Measurements from ENCODE around the gene PNMA8A.

The PNMA8A gene

DNA sequence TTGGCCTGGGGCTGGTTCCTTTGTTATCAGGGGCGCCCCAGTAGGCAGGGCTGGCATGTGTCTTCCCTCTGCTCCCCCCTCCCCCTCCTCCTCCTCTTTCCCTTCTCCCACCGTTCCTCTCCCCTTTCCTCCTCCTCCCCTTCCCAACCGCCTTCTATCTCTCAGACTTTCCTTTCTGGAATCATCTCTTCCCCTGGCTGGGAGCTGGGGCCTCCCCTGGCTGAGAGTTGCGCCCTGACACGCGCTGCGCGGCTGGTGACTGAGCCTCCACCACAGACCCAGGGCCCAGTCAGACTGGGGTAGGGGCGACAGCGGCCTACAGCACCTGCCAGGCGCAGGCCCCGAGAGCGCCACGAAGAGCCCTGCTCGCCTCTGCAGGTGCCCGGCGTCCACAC, 21.5 kb upstream of the PNMA8A start:
- DNase-seq (ENCODE audit: low read depth in 1 of 2, low spot score in 1 of 2) = no peak

DNA sequence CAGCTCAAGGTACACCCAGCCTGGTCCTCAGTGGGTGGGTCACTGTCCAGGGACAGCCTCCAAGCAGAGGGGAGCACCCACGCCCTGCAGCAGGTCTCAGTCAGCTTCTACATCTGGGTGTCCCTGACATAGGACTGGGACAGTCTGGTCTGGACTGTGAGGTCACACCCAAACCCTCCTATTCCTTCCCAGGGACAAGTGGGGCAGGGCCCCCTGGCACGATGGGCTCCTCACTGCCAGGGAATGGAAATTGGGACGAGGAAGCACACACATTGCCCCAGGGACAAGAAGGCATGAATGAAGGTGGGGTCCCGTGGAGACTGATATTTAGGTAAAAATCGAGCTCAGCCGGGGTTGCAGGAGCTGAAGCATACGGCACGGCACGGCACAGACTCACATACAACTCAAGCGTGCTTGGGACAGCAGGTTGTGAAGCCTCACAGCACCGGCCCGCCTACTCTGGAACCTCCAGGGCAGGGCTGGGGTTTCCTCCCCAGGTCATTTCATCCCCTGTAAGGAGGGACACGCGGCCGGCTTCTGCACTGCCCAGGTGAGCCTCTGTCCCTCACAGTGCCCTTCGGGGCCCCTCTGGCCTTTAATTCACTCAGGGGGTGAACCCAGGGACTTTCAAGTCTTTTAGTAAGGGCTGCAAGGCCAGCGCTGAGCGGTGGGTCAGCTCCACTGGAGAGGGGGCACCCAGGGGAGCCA, 20.8 kb upstream of the PNMA8A start:
- DNase-seq (ENCODE audit: low read depth in 1 of 2, low spot score in 1 of 2) = no peak

DNA sequence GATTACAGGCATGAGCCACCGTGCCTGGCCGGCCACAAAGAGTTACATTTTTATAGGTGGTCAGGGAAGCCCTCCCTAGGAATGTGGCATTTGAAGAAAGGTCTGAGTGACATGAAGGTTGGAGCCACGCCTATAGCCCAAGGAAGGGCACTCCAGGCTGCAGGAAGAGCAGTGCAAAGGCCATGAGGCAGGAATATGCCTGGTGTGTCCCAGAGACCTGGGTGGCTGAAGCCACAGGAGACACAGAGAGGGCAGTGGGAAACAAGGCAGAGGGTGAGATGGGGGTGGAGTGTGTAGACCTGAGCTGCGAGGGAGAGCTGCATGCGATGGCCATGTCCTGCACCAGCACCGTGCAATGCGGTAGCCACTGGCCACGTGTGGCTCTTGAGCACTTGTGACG, 19.4 kb upstream of the PNMA8A start:
- no peak for DNase-seq (ENCODE audit: low read depth in 1 of 2, low spot score in 1 of 2)

DNA sequence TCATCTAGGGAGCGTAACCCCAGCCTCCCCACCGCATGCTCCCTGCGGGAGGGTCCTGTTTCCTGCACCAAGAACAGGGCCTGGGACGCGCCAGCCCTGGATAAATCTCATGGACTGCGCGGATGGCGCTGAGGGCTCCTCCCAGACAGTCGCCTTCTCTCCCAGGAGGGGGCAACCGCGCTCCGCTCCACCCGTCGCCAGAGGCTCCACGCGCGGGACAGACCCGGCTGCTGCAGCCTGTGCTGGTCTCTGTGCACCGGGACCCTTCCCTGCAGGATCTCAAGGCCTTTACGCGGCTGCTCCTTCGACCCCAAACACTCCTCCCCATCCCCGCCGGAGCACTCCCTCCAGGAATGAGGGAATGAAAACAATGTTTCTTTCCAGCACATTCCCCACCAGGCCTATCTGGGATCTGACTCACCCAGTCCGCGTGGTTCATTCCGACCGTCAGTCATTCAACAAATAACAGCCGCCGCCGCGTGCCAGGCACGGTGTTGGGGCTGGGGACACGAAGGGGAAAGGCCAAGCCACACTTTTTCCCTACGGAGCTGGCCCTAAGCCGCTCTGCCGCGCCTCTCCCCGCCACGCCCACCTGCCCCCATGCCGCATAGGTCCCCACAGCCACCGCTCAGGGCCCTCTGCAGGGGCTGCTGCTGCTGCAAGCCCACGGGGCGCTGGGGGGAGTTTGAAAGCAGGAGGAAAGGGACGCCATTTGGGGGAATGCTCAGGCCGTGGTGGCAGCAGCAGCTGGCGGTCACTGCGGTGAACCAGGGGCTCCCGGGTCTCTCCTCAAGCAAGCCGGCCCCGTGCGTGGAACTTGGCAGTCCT, 18.3 kb upstream of the PNMA8A start:
- no peak for DNase-seq (ENCODE audit: low read depth in 1 of 2, low spot score in 1 of 2)

DNA sequence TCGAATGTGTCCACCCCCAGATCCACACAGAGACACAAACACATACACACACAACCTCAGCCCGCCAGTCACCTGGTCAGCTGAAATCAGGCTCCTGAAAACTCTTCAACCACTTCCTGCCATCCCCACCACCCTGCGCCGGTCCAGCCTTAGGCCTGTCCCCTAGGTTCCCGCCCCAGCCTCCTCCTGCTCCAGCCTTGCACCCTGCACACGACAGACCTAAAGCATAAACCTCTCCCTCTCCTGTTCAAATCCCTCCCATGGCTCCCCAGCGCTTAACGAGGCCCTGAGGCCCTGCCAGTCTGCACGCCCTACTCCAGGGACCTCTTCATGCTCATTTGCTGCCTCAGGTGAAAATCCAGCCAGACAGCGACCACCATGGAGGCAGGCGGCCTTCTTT, 17.2 kb upstream of the PNMA8A start:
- DNase-seq (ENCODE audit: low read depth in 1 of 2, low spot score in 1 of 2) = no peak

DNA sequence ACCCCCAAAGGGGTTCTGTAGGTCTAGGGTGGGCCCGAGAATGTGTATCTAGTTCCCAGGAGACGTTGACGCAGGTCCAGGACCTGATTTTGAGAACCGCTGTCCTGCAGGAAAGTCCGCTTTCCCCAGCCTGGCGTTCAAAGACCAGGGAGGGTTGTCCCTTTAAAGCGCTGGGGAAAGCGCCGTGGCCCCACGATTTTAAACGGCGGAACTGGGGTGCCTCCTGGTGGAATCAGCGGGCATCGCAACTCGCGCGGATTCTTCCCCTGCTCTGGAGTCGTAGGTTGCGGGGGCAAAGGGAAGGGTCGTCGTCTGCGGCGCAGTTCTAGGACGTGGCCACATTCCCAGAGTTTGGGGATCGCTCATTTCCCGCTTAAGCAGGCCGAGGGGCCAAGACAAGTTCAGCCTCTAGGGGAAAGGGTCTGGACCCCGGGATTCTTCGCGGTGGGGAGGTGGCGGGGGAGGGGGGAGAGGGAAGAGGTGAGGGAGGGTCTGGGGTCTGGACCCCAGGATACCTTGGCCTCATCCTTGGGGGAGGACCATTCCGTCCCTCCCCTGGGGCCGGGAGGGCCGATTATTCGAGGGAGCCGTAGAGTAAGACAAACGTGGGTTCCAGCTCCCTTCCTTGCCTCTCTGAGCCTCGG, 16.6 kb upstream of the PNMA8A start:
- peak; percentile 58 to 64 for DNase-seq (ENCODE audit: low read depth in 1 of 2, low spot score in 1 of 2)

DNA sequence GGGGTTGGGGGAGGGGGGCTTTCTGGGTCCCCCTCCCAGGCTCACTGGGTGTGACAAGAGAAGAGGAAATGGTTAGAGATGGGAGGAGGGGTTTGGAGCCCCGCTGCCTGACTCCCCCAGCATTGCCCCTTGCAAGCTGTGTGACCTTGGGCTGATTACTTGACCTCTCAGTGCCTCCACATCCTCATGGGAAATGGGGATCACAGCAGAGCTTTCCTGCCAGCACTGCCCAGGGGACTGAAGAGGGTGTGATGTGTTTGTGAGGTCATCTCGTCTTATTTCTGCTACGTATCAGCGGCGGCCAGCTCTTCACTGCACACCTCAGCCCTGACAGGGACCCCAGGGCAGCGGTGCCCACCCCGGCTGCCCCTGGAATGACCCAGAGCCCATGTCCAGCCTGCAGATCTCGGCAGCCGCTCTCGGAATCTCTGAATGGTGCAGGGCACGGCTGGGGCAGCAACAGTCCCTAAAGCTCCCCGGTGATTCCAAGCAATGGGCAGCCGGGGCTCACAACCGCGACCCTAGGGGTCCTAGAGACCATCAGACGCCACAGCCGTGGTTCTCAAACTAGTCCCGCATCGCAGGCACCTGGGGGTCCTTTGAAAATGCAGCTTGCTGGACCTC, 15.9 kb upstream of the PNMA8A start:
- DNase-seq (ENCODE audit: low read depth in 1 of 2, low spot score in 1 of 2) = no peak

DNA sequence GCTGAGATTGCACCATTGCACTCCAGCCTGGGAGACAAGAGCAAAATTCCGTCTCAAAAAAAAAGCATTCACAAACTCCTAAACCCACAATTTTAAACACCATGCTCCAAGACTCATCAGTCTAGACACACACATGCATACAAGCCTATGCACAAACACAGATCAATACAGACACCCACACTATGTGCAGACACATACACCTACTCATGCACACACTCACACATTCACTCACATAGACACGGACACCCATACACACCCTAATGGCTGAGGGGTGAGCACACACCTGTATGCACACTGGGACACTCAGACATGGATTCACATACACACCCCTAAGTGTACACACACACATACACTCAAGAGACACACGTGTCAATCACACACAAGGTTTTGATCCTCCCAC, 15.0 kb upstream of the PNMA8A start:
- no peak for DNase-seq (ENCODE audit: low read depth in 1 of 2, low spot score in 1 of 2)

DNA sequence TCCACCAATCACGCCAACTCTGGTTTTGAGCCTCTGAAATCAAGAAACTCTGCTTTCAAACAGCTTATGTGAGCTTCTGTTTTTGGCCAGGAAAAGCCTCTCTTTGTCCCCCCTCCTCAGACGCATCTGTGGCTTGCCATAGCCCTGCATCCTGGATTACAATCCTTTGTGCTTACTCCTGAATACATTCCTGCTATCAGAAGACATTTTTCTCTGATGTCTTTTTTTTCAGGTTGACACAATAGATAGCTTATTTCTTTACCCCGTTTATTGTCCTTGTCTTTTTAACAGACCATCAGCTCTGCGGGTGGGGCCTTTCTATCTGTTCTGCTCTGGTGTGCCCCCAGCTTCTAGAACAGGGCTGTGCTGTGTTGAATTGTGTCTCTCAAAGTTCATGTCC, 13.3 kb upstream of the PNMA8A start:
- no peak for DNase-seq (ENCODE audit: low read depth in 1 of 2, low spot score in 1 of 2)

DNA sequence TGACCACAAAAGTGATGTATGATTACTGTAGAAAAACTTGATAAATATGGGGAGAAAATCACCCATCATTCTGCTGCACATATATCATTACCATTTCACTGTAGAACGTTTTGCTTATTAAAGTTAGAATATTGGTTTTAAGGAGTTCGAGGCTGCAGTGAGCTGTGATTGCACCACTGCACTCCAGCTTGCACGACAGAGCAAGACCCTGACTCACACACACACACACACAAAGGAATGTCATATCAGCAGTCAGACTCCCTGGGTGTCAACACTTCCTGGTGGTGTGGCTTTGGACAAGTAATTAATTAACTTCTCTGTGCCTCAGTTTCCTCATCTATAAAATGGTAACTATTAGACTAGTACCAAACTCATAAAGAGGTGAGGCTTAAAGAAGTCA, 11.3 kb upstream of the PNMA8A start:
- DNase-seq (ENCODE audit: low read depth in 1 of 2, low spot score in 1 of 2) = no peak

DNA sequence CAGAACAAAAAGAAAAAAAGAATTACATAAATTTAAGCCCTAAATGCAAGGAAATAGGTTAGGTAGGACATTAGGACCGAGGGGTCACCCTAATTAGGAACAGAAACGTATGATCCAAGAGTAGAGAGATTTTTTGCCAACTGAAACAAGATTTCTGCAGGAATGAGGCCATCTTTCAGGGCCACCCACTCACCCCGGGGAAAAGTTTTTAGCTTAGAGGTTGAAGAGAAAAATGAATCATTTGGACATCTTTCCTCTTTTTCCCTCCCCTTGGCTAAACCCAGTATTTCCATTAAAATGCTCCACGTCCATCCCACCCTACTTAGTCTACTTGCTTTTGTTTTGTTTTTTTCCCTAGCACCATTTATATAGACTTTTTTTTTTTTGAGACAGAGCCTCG, 10.6 kb upstream of the PNMA8A start:
- DNase-seq (ENCODE audit: low read depth in 1 of 2, low spot score in 1 of 2) = no peak

DNA sequence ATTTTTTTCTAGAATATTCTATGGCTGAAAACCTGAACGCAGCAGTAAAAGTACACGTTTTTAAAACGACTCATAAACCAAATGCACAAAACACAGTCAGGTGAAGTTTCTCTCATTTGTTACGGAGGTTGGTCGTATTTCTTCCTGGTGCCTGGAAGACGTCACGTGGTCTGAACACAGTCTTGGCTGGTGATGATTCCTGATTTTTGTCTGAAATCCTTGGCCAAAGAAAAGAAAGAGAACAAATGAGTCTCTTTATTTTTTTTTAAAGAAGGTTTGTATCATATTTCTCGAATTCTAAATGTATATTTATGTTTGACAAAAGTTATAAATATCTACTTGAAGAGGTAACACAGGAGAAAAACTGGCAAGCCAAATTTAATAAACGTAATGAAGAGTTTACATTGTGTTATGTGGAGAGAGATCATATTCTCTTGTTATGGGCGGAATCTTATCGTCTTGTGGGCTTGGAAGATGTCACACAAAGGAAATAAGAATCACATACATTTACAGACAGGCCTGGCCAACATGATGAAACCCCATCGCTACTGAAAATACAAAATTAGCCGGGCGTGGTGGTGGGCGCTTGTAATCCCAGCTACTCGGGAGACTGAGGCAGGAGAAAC, 10.0 kb upstream of the PNMA8A start:
- DNase-seq (ENCODE audit: low read depth in 1 of 2, low spot score in 1 of 2) = no peak

DNA sequence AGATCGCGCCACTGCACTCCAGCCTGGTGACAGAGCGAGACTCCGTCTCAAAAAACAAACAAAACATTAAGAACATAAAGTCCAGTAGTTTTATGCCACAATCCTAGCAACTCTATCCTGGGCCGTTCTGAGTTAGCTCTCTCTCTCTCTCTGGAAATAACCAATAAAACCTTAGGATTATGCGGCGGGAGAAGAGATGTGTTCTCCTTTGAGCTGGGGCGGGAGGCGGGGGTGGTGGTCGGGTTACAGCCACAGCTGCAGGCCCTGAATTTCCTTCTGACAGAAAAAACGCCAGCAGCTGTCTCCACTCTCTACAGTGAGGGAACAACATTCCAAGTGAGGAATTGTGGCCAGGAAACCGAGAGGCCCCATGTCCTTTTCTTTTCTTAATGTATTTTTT, 9.1 kb upstream of the PNMA8A start:
- no peak for DNase-seq (ENCODE audit: low read depth in 1 of 2, low spot score in 1 of 2)

DNA sequence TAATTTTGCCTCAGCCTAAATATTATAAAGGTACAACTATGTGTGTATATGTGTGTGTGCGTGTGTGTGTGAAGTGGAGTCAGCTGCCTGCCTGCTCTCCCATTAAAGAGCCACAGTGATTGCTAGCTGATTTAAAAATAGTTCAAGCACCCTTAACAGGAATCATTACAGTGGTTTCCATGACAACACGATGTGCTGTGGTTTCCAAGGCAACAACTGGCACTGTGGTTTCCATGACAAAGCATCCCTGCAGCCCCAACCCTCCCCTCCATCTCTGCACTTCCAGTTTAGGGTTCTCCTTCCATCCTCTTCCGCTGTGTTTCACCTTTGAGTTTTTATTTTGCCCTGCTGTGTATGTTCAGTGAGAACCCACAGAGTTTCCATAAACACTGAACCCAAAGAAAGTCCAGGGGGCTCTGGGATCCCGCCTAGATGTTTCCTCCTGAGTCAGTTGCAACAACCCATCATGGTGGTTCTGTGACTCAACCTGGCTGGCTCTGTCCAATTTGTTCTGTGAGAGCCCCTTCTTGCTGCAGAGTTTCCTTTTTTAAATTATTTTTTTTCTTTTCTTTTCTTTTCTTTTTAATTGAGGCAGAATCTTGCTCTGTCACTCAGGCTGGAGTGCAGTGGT, 7.1 kb upstream of the PNMA8A start:
- no peak for DNase-seq (ENCODE audit: low read depth in 1 of 2, low spot score in 1 of 2)

DNA sequence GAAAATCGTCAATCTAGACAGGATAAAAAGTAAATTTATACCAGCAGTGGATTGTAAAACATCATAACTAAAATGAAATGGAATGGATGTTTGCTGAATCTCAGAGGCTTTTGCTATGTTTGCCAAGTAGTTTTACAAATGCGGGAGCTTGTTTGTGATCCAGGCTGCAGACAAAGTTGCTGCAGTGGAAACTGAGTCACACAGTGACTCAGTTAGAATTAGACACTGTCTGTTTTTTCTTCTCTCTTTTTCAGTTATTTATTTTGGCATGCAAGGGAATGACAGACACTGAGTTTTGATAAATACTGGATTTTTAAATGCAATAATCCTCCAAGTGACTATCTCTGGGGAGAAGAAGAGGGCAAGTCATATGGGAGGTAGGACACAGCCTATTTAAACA, 4.6 kb upstream of the PNMA8A start:
- DNase-seq (ENCODE audit: low read depth in 1 of 2, low spot score in 1 of 2) = no peak

DNA sequence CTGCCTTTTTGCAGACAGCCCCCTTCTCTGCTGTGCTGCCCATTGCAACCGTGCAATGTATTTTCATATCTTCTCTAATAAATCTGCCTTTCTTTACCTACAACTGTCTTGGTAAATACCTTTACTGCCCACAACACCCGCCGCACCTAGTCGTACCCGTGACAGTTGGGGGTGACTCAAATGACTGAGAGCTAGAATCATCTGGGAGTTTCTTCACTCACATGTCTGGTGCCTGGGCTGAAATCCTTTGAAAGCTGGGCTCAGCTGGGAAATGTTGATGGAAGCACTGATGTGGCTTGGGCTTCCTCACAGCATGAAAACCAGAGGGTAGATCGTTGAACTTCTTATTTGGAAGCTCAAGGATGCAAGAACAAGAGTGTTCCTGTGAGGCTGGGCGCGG, 2.8 kb upstream of the PNMA8A start:
- DNase-seq (ENCODE audit: low read depth in 1 of 2, low spot score in 1 of 2) = no peak

DNA sequence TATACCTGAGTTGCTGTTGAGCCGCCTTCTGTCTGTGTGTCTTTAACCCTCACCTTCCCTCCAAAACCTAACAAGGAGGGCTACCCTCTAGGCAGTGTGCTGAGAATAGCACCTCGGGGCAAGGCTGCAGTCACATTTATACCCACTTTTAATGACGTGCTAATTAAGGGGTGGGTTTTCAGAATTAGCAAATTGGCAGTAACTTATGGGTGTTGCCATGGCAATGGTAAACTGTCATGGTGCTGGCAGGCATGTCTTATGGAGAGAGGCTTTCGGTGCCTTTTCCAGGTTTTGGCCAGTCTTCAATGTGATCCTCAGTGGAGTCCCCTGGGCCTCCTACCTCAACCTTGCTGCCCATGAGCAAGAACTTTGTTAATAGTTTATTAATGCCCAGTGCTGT, 1.2 kb upstream of the PNMA8A start:
- DNase-seq (ENCODE audit: low read depth in 1 of 2, low spot score in 1 of 2) = no peak

DNA sequence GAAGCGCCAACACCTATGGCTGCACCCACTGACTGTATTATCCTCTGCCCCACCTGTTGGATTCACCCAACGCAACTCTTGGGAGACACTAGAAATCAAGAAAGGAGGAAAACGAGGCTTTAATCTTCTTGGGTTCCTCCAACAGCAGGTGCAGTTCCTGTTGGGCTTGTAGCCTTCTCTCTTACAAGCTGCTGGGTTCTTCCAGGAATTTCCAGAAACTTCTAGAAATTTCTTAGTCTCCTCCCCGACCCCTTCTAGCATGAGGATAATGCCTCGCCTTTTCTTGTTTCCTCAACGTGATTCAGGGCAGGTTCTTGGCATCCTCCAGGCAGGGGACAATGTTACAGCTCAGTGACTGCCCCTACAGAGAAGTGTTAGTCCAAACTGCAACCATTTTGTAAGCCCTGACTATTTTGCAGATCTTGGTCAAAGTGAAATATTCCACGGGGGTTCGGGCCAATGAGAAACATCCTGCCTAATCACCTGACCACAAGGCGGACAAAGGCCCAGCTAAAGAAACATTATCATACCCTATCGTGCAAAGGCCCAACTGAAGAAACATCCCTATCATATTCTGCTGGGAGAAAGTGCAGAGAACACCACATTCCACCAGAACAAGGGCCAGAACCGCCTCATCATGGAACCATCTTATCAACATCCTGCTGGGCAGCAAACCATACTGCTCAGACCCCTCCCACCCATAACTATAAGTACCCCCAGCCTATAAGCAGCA, 614 bp upstream of the PNMA8A start:
- no peak for DNase-seq (ENCODE audit: low read depth in 1 of 2, low spot score in 1 of 2)

DNA sequence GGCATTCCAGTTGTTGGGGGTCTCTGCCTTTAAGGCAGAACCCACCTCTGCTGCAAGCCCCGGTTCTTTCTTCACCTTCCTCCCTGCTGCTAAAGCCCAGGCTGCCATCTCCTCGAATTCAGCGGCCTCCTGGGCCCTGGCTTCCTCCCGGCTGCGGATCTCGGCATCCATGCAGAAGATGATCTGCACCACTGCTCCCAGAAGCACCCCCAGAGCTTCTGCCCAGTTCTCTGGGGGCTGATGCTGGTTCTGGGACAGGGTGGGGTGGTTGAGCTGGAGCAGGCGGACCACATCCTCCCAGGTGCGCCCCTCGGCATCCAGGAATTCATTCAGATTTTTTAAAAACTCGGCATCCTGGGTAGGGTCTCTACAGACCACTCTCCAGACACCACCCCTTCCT, 987 bp downstream of the PNMA8A start:
- no peak for DNase-seq (ENCODE audit: low read depth in 1 of 2, low spot score in 1 of 2)

DNA sequence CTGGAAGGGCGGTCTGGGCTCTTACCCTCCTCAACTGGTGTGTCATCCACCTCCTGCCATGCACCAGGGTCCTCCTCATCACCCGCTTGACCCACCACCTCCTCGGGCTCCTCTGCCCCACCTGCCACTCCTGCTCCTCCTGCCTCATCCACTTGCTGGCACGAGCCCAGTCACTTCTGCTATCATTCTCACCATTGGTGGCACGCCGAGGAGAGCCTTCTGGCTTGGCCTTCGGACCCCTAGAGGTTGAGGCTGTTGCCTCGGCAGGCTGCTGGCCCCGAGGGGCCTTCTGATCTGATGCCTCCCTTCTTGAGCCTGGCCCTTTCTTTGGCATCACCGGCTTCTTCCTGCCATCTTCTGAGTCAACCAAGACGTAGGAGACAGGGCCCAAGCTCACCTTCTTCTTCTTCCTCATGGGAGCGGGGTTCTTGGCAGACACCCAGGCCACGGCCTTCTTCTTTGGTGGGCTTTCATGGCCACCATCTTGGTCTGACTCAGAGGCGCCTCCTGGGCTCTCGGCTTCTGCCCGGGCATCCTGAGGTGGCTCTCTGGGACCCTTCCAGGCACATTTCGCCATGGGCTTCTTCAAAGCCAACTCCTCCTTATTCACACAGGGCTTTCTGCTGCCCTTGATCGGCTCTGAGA, 1.7 kb downstream of the PNMA8A start:
- no peak for DNase-seq (ENCODE audit: low read depth in 1 of 2, low spot score in 1 of 2)
